Ovary (tissue), 9 donors: ENCODE measurements around the gene FAHD2A. TPM values are rescaled to one million over a fixed set of nuclear protein-coding genes. Genes with fewer than 3 reads are reported as not detected.

Source experiments
- DNase-seq, 5 donors: peaks; one replicate each; pipeline ENCODE4 v3.0.0-alpha.2; 2019 to 2020
- H3K27ac ChIP-seq, 2 donors: fragments of 200-600 bp; one replicate each; pipeline versions ENCODE4 v1.5.1 to v1.8.0; 2019 to 2022
- H3K27me3 ChIP-seq: fragments of 200-600 bp; one replicate; pipeline ENCODE4 v1.8.0; 2022
- H3K36me3 ChIP-seq: fragments of 200-600 bp; sonication (generic); one replicate; pipeline ENCODE4 v1.5.1; 2019
- H3K4me1 ChIP-seq: one replicate; pipeline ENCODE4 v1.8.1; 2013; ENCODE audit warnings: mild to moderate bottlenecking, moderate library complexity; ENCODE audit not compliant: insufficient read depth
- H3K4me3 ChIP-seq: fragments of 200-600 bp; sonication (generic); one replicate; pipeline ENCODE4 v1.5.1; 2017
- H3K9me3 ChIP-seq, 2 donors: fragments of 200-600 bp in 1 of 2; sonication (generic) in 1 of 2; one replicate each; pipeline versions ENCODE4 v1.5.1 to v1.8.1; 2013 to 2019; ENCODE audit warnings: mild to moderate bottlenecking in 1 of 2, moderate library complexity in 1 of 2
- CTCF ChIP-seq, 3 donors: fragments of 450-650 bp in 2 of 3; fragments of 200-600 bp in 1 of 3; IDR thresholded peaks; one replicate each; pipeline versions ENCODE4 v1.5.1 to v1.8.0; 2016 to 2022; ENCODE audit warnings: antibody characterized with exemption in 3 of 3, mild to moderate bottlenecking in 1 of 3
- EP300 ChIP-seq: sonication (generic); formaldehyde crosslinking; IDR thresholded peaks from one replicate; pipeline ENCODE4 v1.6.1; 2017; ENCODE audit warnings: antibody characterized with exemption
- POLR2A ChIP-seq: fragments of 450-650 bp; IDR thresholded peaks from one replicate; pipeline ENCODE4 v1.6.1; 2017; ENCODE audit warnings: antibody characterized with exemption, mild to moderate bottlenecking, moderate library complexity
- WGBS, 3 donors: extraction: QIAGEN DNeasy Blood & Tissue Kit in 1 of 3; methylation state at CpG; one replicate each; pipeline versions ENCODE4 v1.1.5 to v1.1.7; 2013 to 2017; 5-methylcytosine and 5-hydroxymethylcytosine counted together
- intact Hi-C, 4 donors: fragments of 100-400 bp; cut with DNase I; formaldehyde crosslinking; loops; one replicate each; pipeline versions ENCODE4 v1.11.0 to v1.15.1; 2022 to 2023
- polyA plus RNA-seq, 2 donors: library from polyadenylated mRNA; stranded (reverse); fragments of 200-250 nt in 1 of 2; fragments of 350-450 nt in 1 of 2; fragmentation: Illumina TruSeq in 1 of 2; extraction: RNeasy Lipid Tissue Mini Kit (QIAGEN cat#74804) in 1 of 2; gene quantifications; one replicate each; pipeline ENCODE4 v1.2.3, GENCODE V29; 2013 to 2014
- total RNA-seq, 7 donors: library from RNA; depleted of rRNA in 2 of 7; stranded (reverse); fragments of >200 nt in 2 of 7; fragmentation: NEBNext Ultra II Directional in 3 of 7; extraction: Animal tissue kit (Norgen Biotek cat#: 25700) in 3 of 7; gene quantifications; one replicate each; pipeline versions ENCODE4 v1.1.0 to v1.2.4, GENCODE V29; 2016 to 2023
- donor health status: DM: no; HTN: no; CAD: no; lungs with moderate emphysema.
- donor health status: DM: no; HTN: no; CAD: no.
- donor health status: Bipolar disorder and iron deficiency.
- donor health status: DM: yes; HTN: yes; CAD: no.
- donor health status: DM: no; HTN: no; CAD: no.
- donor health status: DM: yes; HTN: yes; CAD: no.

The FAHD2A gene
- total and polyA plus RNA-seq, 9 donors = 15.3 to 33.6 (median 29.2) TPM

- Histone ChIP-seq H3K4me1 (no peaks in the 10 kb centered on the region), H3K4me3 (no peak overlapping the region), H3K27me3 (no peaks in the 10 kb centered on the region), H3K27ac (no peak overlapping the region), H3K36me3 (no peaks in the 10 kb centered on the region), H3K9me3 (no peaks in the 10 kb centered on the region)
- 93 to 96% (median 94%) methylated on average over 8 of the region's 8 CpGs for WGBS, 3 donors
- intact Hi-C loops = no loop called here
- DNase-seq = peak in 3 of 5 donors; percentile 4 to 25 (median 6)
- TF ChIP-seq POLR2A (no peak), EP300 (no peak), CTCF (IDR thresholded peaks at IDR 0.05) (no peak)
Observed at GRCh38 chr2:95372845-95373244, 29.7 kb upstream of the FAHD2A start.

DNA sequence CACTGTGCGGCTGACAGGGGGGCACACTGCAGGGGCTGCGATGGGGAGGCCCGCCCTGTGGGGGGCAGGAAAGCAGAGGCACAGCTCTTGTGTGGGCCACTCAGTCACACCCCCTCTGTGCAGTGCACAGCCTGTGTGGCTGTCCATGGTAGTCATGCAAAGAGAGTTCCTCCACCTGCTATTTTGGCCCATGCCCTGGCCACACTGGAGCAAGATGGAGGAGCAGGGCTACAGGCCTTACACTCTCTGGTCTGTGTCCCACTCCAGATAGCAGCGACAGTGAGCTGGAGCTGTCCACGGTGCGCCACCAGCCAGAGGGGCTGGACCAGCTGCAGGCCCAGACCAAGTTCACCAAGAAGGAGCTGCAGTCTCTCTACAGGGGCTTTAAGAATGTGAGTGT, 28.5 kb upstream of the FAHD2A start:
- intact Hi-C loops = no loop called here
- Histone ChIP-seq H3K9me3 (no peaks in the 10 kb centered on the region), H3K27me3 (no peaks in the 10 kb centered on the region), H3K27ac (no peak overlapping the region), H3K4me1 (no peaks in the 10 kb centered on the region), H3K4me3 (no peak overlapping the region), H3K36me3 (no peaks in the 10 kb centered on the region)
- 77 to 89% (median 82%) methylated on average over 6 of the region's 6 CpGs for whole genome bisulfite sequencing, 3 donors
- TF ChIP-seq CTCF (IDR thresholded peaks at IDR 0.05) (no peak), POLR2A (no peak), EP300 (no peak)
- peak in 2 of 5 donors; percentile 3 to 26 for DNase-seq

GRCh38 chr2:95374451-95374920, 28.0 kb upstream of the FAHD2A start:
- H3K36me3 ChIP-seq = no peaks in the 10 kb centered on the region
- no peak overlapping the region for H3K27ac ChIP-seq
- no peaks in the 10 kb centered on the region for H3K4me1 ChIP-seq
- no peaks in the 10 kb centered on the region for H3K27me3 ChIP-seq
- H3K4me3 ChIP-seq = no peak overlapping the region
- TF ChIP-seq EP300 (no peak), POLR2A (no peak), CTCF (IDR thresholded peaks at IDR 0.05) (no peak)
- intact Hi-C loops = no loop called here
- DNase-seq = peak in 1 of 5 donors; percentile 23
- H3K9me3 ChIP-seq = no peaks in the 10 kb centered on the region
- 90 to 94% (median 92%) methylated on average over 11 of the region's 11 CpGs for WGBS, 3 donors

- Histone ChIP-seq H3K27ac (no peak overlapping the region), H3K4me3 (no peak overlapping the region), H3K27me3 (no peaks in the 10 kb centered on the region), H3K9me3 (no peaks in the 10 kb centered on the region), H3K4me1 (no peaks in the 10 kb centered on the region), H3K36me3 (no peaks in the 10 kb centered on the region)
- DNase-seq = peak in 2 of 5 donors; percentile 16 to 39
- no peak for TF ChIP-seq POLR2A
- TF ChIP-seq EP300 = no peak
- no peak for TF ChIP-seq CTCF (IDR thresholded peaks at IDR 0.05)
- intact Hi-C loops = no loop called here
- 80 to 81% (median 81%) methylated on average over 15 of the region's 15 CpGs for WGBS, 3 donors
Observed at GRCh38 chr2:95374921-95375471, 27.5 kb upstream of the FAHD2A start.
